GM18505 (cell line): Measurements from ENCODE around the gene ATPAF1.

Source experiments
- ATAC-seq: cut with Tn5 transposase; IDR thresholded peaks from one replicate; pipeline ENCODE4 v1.9.1; 2021; ENCODE audit not compliant: unreplicated experiment
- POLR2A ChIP-seq: IDR thresholded peaks from 4 replicates; pipeline ENCODE4 v1.6.1; 2011; ENCODE audit warnings: borderline replicate concordance; ENCODE audit not compliant: insufficient read depth, insufficient read length; ENCODE audit errors: extremely low read depth

ATPAF1 gene

DNA sequence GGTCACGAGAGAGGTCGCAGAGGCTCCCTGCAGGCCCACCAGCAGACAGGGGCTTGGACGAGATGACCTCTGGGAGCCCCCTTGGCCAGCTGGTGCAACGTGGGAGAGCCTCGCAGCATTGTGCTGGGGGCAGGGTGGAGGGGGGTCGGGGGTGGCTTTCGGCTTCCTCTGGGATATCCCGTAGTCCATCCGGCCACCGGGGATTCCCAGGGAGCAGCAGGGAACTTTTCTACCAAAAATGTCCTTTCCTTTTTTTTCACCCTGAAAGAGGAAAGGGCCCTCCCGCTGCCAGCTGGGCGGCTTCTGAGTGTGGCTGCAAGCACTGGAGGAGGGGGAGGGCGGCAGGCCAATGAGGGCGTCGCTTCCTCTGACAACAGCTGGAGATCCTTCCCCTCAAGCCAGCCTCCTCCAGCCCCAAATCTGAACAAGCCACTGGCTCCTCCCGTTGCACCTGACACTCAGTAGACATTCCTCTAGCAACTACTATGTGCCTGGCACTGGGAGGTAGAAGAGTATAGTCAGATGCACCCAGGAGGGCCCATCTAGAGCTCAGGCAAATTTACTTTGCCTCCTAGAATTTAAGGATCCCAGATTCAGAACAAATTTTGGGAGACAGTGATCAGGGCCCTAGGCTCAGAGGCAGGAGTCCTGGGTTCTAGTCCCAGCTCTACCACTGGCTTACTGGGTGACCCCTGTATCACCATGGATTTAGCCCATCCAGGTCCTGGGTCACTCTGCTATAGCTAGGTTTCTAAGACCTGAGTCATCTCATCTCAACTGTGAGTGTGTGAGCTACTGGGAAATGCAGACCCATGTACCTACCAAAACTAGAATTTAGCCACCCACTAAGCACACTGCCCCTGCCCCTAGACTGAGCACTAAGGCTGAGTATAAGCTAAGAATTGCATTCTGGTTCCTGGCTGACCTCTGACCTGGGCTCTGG, 54.2 kb downstream of the ATPAF1 start:
- TF ChIP-seq POLR2A = no peak
- ATAC-seq = peak; percentile 42

DNA sequence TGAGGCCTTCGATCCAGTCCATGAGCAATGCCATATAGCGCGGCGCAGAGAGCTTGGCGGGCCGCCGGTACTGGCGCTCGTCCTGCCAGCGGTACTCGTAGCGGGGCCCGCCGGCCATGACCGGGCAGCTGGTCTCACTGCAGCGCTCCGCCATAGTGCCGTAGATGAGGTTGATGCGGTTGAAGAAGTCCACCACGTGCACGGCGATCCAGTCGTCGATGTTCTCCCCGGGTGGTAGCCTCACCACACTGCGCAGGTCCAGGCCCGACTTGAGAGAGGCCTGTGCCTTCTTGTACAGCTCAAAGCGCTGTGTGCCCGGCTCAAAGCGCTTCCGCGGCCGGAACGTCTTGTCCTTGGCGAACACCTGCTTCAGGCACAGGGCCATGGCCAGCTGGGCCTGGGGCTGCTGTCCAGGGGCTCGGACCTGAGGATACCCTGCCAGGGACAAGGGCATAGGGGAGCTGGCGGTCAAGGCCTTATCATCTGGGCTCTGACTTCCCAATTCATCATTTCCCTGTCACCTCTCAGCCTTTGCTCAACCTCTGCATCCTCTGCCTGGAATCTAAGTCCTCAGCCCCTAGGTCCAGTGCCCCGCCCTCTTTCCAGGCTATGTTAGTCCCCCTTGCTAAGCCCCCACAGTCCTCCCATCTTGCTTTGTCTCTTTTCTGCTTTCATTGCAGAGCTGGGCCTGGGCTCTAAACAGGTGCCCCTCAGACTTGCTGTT, 55.1 kb downstream of the ATPAF1 start:
- ATAC-seq = no peak

DNA sequence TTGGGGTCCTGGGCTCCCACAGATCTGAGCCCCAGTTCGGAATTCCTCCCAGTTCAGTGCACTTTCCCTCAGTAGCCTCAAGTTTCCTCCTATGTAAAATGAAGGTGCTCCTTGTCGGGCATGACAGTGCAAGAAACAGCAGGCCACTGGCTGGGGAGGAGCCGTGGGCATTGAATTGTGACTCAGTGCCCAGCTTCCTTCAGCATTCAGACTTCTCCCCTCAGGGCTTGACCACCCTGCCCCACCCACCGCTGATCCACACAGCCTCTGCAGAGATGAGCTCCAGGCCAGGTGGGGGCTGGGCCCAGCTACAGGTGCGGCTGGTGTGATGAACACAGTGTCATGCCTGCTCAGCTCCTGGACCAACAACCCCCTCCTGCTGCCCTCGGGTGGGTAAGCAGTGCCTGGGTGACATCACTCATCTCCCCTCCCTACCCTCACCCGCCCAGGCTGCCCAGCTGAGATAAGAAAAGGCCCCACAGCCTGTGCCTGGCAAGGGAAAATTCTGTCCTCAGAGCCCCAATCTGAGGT, 56.4 kb downstream of the ATPAF1 start:
- no peak for TF ChIP-seq POLR2A
- ATAC-seq = no peak

More for the DNA sequence above, 55.1 kb downstream of the ATPAF1 start:
- no peak for TF ChIP-seq POLR2A

DNA sequence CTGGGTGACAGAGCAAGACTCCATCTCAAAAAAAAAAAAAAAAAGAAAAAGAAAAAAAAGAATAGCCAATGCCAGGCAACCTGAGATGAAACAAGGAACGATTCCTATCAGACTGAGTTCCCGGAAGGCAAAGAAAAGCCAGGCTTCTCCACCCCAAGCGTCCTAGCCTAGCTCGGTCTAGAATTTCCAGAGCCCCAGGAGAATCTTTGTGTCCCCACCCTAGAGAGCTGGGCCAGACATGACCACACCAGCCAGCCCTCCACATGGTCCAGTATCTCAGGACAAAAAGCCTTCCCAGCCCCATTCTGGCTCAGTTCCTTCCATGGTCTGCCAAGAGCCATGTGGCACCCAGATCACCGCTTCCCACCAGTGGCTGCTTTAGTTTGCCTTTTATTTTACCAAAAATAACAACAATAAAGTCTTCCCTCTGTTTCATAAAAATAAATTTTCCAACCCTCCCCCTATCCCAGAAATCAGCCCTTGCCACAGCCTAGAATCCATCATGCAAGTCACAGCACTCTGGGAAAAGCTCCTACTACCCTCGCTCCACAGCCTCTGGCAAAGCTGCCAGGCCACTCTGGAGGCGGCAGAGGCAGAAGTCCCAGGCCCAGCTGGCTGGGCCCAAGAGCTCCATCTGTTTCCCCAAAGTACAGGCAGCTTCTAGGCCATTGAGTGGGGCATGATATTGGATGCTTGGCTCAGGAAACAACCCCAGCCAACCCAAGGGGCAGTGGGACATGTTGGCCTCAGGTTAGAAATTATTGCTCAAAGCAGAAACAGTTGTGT, 60.6 kb downstream of the ATPAF1 start:
- no peak for ATAC-seq
- no peak for TF ChIP-seq POLR2A

DNA sequence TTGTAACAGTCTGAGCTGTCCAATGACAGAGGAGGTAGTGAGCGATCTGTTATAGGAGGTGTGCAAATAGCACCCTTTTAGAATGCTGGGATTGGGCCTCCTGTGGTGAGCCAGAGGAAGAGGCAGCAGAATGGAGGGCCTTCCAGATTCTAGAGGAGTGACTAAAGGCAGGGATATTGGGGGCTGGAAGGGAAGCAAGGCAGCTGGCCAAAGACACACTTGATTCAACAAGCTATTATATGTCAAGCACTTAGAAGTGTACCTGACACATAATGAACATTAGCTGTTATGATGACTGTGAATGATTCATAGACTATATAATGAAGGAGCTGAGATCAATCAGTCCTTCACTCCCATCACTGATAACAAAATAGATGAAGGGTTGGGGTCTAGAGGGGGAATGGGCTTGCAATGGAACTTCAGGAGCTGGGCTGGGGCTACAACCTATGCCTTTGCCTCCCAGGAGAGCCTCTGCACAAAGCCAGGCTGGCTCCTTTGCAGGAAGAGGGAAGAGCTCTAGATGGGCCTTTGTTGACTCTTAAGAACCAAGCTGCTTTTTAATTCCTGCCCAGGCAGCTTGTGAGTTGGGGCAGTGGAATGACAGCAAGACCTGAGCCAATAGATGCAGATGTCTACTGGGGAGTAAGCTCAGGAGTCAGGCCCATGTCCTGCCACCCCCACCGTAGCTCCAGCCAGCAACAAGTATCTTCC, 61.8 kb downstream of the ATPAF1 start:
- ATAC-seq = no peak
- no peak for TF ChIP-seq POLR2A

DNA sequence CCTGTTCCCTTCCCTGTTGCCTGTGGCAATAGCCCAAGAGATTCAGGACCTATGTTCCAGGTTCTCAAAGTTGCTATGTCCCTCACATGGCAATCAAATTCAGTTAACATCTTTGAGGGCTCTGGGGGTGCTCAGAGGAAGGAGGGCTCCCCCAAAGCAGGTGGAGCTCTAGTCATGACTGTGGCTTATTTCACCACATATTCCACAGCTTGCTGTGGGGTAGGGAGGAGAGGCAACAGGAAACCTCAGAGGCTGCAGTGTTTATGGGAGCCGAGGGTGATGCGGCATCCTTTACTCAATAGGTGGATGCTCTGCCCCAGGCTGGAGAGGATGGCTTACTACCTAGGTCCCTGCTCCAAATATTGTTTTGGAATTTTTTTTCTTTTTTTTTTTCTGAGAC, 62.9 kb downstream of the ATPAF1 start:
- no peak for TF ChIP-seq POLR2A
- ATAC-seq = no peak

DNA sequence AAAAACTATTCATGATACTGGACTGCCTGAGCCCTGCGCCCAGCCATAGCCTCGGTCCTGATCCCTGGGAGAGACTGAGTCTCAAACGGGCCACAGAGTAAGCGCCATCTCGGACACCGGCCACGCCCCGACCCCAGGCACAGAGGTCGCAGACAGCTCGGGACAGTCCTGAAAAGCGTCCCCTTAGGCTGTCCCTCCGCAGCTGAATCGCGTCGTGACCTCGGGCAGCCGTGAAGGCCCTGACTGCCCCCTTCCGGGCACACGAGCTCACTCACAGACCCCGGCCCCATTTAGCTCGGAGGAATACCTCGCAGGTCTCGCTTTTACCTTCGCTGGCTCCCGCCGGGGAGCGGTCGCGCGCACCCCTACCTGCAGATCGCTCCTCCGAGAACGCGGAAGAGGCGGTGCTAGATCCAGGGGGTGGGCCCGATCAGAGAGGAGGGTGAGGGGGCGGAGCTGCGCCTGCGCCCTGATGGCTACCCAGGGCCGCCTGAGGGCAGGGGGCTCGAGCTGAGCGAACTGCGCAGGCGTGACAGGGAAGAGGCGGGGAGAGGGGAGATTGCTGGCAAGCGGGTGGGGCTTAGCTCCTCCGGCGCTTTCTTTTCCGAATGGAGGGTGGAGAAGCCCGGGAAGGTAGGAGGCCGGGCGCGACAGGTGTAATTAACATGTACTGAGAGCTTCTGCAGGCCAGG, 64.2 kb downstream of the ATPAF1 start, which contains the start of gene MKNK1:
Gene MKNK1, minus strand, starts transcription at position 411 of the 692 bp plus-strand sequence. CDS start 20,941 bp downstream, outside the sequence.
- peak; percentile 95 for TF ChIP-seq POLR2A
- peak; percentile 93 for ATAC-seq

DNA sequence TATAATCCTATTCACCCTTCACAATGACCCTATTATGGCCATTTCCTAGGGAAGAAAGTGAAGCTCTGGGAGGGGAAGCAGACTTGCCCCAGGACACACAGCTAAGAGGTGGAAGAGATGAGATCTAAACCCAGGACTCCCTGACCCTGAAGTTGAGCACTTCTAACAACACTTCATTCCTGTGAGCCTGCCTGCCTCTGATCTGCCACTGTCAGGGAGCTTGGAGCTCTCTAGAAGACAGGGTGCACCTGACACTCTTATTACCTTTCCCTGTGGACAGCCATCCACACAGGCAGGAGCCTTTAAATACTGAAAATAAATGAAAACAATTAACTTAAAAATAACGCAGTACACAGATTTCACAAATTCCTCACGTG, 64.7 kb downstream of the ATPAF1 start:
- no peak for TF ChIP-seq POLR2A
- no peak for ATAC-seq

DNA sequence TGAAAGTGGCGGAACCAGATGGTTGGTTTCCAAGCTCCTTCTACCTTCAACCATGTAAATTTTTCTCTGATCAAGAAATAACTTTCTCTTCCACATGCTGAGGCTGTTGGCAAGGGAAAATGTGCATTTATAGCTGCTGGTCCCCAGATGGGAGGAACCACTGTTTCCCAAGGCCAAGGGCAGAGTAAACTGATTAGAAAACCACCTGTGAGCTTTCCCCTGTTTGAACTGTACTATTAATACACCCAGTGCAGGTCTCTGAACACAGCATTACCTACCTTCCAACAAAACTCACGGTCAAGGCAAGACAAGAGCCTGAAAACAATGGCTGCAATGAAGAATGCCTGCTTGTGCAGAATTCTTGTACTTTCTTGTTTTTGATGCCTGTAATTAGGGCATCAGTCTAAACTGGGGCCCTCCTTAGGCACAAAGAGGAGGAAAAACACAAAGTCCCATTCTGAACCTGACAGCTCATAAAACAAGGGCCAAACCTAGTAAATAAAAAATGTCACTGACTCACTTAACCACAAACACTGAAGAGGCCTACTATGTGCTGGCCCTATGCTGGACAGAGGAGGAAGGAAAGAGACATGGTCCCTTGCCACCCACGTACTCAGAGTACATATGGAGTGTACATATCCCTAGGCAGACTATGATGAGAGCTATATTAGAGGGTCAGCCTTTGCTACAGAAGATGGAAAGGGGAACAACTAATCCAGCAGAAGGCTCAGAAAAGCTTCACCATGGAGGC, 66.7 kb downstream of the ATPAF1 start:
- no peak for TF ChIP-seq POLR2A
- no peak for ATAC-seq

DNA sequence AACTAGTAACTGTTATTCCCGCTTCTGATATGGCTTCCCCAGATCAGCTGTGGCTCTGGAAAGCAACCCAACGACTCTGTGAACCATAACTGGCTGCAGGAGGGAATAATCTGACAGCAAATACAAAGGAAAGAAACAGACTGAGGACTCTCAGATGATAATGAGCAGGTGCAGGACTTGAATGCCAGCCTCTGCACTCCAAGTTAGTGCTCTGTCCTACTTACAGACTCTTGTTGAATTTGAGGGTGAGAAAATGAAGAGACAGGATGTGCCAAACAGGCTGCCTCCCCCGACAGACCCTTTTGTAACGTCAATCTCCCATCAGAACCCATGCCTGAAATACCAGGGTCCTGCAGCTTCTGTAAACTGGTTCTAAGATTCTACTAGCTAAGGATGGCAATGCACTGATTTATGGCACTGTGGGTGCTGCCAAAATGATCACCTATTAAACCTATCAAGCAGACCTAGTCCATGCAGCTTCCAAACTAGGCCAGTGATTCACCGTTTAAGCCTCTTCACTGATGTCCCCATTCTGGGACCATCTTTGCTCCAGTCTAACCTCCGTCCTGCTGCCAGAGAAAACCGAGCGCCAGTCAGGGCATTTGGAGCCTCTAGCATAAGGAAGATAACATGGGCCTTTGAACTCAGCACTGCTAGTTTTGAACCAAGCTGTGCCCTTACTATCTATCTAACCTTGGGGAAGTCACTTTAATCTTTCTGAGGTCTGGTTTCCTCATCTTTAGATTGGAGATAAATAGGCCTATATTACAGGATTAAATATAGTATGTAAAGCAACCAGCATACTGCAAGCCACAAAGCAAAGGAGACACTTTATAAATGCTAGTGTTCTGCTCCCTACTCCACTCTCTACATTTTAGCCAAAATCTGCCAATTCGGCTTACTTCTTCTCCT, 68.8 kb downstream of the ATPAF1 start:
- TF ChIP-seq POLR2A = no peak
- no peak for ATAC-seq
